ENCODE results near the gene SULT1C3.

SULT1C3 gene

GRCh38 chr2:108309903-108310302 is 70.1 kb downstream of the SULT1C3 start:
- no peak for DNase-seq (ENCODE audit: low read depth)
- TF ChIP-seq CTCF (IDR thresholded peaks at IDR 0.05; ENCODE audit: low read depth, low read length, missing control alignments): no peak
- H3K4me3 ChIP-seq (ENCODE audit: low read depth, low read length): no peak overlapping the region

Data from GM12864 (cell line).